HL-60/S4 treated with phorbol 12-myristate 13-acetate at 8.2 ng/mL for 4 days and 3 days (cell line): ENCODE data around the gene STAP2.

Source experiments
- in situ Hi-C: fragments of 300-500 bp; cut with MboI; formaldehyde crosslinking; loops from 2 replicates; pipeline ENCODE4 v1.15.0; 2022; ENCODE audit warnings: low sequenced_read_pairs

Gene STAP2, protein sequence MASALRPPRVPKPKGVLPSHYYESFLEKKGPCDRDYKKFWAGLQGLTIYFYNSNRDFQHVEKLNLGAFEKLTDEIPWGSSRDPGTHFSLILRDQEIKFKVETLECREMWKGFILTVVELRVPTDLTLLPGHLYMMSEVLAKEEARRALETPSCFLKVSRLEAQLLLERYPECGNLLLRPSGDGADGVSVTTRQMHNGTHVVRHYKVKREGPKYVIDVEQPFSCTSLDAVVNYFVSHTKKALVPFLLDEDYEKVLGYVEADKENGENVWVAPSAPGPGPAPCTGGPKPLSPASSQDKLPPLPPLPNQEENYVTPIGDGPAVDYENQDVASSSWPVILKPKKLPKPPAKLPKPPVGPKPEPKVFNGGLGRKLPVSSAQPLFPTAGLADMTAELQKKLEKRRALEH

DNA sequence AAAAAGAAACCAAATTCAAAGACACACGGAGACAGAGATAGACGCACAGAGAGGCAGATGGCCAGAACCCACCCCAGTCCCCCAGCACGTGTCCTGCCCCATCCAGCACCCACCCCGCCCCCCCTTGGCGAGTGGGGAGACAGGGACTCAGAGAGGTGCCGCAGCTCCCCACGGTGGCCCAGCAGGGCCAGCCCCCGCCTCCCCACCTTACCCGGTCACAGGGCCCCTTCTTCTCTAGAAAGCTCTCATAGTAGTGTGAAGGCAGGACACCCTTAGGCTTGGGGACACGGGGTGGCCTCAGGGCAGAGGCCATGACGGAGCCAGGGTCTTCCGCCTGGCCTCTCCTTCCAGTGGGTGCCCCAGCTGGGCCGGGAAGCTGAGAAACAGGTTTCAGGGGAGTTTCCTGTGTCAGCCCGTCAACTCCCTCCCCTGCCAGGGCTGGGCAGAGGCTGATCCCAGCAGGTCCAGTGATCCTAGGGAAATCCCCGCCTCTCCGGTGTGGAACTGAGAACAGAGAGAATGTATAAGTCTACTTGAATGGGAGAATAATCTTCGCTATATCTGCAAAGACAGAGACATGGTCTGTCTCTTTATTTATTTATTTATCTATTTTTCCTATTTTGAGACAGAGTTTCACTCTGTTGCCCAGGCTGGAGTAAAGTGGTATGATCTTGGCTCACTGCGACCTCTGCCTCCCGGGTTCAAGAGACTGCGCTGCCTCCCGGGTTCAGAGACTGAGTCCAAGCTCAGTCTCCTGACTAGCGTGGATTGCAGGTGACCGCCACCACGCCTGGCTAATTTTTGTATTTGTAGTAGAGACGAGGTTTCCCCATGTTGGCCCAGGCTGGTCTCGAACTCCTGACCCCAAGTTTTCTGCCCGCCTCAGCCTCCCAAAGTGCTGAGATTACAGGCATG is at the start of gene STAP2:
TSS of gene STAP2 (minus strand) at position 387 of the 915 bp plus-strand sequence. CDS start at position 313, 74 bp downstream.
- in situ Hi-C loops, result no loop called here

DNA sequence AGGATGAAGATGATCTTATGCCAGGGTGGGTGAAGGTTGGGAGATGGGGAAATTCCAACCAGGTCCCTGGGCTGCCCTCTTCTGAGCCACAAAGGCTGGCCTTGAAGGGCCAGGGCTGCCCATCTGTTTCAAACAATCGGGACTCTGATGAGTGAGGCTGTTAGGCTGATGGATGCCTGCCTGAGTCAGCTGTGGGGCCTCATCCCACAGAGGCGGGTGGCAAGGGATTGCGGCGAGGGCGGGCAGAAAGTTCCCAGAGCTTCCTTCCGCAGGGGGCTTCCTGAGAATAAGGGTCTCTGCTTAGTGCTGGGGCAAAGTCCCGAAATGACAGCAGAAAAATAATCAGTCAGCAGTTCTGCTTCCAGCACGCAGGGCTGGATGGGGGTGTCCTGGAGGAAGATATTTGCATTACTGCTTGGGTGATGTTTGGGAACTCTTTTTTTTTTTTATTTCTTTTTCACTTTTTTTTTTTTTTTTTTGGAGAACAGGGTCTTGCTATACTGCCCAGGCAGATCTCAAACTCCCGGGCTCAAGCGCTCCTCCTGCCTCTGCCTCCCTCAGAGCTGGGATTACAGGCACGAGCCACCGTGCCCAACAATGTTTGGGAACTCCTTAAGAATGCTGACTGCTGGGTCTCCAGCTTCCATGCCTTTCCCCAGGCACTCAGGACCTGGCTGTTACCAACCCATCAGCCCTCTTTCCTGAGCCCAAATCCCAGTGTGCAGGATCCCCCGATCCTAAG is 47.6 kb upstream of the STAP2 start:
- in situ Hi-C loops, result no loop called here

DNA sequence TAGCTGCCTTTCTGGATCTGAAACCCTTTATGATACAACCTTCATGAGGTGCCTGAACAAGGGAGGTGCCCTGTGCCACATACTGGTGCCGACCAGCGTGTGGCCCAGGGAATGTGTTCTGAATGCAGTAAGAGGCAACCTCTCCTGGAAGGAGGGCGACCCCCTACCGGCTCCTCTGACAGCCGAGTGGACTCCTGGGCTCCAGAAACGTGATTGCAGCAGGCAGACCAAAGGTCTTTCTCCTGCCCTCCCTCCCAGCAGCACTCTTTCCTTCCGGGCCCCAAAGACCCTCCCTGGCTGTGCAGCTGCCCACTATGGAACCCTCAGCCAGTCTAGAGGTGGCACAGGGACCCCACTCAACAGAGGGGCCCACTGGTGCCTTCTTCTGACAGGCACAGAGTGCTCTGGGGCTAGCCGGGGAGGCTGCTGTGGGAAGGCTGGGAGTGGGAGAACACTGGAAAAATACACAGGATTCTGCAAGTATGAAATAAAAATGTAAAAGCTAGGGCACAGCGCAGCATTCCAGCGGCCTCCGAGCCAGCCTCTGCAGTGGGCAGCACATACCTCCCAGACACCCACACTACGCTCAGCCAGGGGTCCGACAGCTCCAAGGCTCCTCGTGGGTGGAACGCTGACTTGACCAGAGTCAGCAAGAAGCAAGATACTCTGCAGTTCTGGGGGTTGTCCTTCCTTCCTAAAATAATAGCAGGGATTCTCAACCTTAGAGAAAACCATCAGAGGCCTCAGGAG is 46.8 kb upstream of the STAP2 start:
- in situ Hi-C loops, result no loop called here

DNA sequence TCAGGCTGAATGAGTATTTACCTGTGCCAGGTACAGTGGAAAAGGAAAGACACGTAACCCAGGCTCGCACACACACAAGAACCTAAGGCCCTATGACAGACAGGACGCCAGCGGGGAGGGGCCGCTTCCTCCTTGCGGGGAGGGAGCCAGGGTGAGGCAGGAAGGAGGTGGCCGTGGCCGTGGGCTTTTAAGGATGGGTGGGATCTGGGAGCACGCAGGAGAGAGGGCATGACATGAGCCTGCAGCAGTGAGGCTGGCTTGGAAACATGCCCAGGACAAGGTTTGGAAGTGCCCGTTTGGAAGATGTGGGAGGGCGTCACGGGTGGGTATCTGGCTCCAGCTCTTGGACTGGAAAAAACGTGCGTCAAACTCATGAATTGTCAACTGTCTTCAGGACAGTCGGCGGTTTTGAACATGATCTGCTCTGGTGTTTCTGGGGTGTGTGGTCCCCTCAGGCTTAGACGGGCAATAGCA is 41.7 kb upstream of the STAP2 start:
- in situ Hi-C loops, result no loop called here

DNA sequence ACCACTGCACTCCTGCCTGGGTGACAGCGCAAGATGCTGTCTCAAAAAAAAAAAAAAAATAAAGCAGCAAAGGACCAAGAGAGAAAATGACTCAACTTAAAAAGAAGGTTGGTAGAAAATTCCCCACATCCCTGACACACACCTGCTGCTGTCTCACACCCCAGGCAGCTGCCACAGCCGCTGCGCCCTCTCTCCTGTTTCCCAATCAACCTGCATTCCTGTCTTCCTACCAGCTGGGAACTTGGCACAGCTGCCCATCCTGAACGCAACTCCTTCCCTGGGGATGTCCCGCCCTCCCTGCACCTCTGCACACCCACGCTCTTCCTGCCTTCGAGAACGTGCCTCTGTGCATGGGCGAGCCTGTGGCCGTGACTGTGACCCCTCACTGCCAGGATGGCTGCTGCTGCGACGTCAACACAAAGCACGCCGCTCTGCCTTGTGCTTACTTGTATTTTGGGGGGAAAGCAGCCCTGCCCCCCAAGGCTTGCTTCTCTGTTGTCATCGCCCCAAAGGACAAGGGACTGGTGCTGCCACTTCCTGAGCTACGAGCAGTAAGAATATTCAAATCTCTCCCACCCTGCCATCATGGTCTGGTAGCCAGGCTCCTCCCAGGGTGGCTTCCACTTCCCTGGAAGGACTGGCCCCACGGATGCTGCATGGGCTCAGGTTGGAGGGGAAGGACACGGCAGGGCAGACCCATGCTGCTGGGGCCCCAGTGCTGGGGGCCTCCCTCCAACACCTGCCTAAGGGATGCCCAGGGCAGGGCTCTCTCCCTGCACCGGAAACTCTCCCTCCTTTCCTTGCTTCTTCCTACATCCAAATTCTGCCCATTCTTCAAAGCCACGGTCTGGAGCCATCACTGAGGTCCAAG is 41.0 kb upstream of the STAP2 start:
- in situ Hi-C loops, result no loop called here

DNA sequence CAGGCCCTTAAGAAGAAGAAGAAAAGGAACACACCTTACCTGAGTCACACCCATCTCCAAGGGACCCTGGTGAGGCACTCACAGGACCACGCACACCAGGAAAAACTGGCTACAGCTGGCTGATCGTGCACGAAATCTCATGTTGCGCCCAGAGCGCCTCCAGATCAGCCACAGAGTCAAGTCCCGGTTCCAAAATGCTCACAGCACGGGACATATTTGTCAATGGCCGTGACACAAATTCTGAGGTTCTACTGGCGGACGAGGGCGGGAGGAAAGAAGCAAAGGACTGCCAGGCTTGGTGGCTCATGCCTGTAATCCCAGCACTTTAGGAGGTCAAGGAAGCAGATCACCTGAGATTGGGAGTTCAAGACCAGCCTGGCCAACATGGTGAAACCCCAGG is 40.3 kb upstream of the STAP2 start:
- in situ Hi-C loops, result no loop called here

DNA sequence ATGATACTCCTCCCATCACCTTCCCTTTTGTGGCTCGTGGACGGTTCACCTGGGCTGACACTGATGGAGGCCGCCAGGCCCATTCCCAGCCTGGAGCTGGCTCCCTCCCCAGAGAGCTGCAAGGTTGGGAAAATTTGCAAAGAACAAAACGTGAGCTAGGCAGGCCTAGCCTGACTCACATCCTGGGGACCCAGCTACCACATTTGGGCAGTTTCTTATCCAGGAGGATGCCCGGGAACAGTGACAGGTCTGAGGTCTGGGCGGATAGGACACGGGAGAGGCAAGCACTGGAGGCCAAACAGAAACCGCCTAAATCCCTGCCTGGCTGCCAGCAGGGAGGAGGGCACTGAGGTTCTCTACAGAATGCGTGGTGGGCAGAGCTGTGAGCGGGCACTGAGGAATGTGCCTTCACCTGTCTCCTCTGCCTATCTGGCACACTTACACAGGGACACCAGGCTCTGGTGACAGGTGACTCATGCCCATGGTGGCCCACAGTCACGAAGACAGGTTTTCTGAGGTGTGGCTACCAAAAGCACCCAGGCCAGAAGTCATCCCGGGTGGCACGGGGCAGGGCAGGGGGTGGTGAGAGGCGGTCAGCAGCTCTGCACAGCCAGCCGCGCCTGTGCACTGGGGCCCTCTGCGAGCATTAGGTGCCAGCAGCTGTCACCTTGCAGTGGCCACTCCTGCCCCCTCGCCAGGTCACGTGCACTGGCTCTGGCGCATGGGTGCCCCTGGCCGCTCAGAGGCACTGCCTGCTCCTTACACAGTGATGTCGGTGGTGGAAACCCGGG is 38.6 kb upstream of the STAP2 start:
- in situ Hi-C loops, result no loop called here

DNA sequence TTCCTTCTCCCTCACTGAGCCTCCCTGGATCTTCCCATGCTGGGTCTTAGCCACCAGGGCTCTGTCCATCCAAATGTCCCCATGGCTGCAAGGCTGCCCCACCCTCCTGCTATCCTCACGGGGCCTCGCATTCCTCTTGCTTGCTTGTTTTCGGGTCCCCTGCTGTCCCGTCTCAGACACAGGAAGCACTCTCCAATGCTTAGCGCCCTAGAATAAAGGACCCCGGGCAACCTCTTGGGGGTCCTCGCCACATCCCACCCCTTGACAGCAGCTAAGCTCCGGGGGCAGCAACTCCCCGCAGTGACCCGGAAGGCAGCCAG is 38.0 kb upstream of the STAP2 start:
- in situ Hi-C loops, result no loop called here

DNA sequence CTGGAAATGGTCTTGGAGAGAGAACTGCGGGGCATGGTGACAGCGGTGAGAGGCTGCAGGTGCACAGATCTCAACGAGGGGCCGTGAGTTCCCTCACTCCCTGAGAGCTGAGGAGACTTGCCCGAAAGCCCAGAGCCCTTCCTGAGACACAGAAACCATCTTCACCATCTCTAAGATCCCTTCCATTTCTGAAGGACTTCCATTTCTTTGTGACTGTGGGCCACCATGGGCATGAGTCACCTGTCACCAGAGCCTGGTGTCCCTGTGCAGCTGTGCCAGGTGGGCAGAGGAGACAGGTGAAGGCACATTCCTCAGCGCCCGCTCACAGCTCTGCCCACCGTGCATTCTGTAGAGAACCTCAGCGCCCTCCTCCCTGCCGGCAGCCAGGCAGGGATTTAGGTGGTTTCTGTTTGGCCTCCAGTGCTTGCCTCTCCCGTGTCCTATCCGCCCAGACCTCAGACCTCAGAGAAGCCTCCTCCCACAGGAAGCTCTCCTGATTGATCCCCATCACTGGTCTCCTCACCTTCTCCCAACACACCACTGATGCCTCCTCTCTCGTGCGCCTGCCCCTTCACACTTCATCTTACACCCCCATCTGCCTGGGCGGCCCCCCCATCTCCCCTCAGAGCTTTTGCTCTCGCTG is 37.5 kb upstream of the STAP2 start:
- in situ Hi-C loops, result no loop called here

DNA sequence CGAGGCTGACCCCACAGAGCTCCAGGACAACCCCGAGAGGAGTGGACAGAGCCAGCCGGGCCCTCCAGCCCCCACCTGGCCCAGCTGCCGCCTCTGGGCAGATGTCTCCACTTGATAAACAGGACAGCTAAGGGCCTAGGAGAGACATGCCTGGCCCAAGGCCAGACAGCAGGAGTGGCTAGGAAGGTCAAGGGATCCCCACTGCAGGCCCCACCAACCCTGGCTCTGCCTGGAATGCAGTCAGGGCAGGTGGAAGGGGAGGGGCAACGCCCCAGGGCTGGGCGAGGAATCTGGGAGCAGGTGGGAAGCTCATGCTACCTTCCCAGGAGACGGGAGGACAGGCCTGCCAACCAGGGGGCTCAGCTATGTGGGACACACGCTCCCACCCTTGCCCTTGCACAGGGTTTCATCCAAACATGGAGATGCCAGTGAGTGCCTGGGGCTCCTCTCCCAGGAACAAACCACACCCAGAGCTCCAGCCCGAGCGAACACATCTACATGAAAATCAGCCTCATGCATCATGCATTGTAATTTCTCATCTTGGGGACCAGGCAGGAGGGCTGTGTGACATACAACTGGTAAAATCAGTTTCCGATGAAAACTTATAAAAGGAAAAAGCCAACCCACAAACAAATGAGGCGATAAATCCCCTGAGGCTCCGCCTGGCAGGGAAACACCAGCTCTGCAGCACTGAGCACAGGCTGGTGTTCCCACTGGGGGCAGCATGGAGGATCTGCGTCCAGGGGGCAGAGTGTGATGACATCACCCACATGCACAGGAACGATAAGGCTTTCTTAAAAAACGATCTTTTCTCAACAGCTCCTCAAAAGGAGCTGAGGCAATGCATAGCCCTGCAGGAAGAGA is 36.8 kb upstream of the STAP2 start:
- in situ Hi-C loops, result no loop called here

DNA sequence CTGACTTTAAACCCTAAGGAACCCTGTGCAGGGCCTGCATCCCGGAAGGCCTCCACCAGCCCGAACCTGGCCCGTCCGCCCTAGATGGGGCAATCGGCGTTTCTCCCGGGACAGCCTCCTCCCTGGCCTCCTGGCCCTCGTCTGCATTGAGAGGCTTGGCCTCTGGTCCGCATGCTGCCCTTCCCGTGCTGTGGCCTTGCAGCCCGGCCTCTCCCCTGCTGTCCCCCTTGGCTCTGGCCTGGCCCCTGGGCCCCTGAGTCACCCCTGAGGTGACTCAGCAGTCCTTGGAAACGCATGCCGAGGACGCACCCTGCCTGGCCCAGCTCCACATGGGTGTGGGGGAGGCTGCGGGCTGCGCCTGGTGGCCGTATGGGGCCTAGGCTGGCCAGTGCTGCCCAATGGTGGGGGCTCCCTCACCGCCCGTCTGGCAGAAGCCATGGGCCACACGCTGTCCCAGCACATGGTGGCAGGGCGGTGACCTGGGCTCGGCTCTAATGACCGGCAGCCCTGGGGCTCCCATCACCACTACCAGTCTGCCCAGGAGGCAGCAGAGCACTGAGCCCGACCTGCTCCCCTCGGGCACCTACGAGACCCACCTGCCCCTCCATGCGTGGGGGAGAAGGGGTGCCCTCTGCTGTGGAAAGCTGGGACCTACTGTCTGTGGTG is 36.0 kb upstream of the STAP2 start:
- in situ Hi-C loops, result no loop called here

DNA sequence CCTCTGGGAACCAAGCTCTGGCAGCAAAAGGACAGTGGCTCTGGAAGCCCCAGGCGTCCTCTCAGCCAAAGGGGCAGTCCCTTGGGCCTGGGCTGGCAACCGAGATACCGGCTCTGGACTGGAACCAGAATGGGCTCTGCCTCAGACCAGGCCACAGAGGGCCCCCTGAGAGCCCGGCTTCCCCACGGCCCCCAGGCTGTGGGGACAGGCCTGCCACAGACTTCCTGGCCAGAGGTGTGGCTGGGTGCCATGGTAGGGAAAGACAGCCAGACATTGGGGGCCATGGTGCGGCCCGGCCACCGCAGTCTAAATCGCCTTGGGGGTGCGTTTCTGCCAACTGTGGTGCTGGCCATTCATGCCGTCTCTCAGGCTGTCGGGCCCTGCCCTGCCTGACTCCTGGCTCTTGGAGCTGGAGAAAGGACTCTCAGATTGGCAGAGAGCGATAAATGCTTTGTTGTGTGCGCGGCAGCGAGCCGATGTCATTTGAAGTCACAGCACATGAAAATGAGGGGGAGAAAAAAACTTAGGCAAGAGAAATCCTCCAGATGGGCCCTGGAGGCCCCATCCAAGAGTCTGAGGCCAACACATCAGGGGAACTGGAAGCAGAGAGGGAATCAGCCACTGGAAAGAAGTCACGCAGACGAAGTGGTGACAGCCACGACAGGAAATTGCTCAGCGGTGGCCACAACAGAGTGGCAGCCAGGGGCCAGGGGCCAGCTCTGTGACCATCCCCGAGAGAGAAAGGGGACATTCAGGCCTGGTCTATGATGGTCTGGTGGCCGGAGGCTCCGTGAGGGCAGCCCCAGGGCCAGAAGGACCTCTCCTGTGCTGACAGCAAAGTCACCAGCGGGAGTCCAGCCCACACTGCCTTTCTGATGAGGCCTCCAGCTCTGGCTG is 35.2 kb upstream of the STAP2 start:
- in situ Hi-C loops, result no loop called here

DNA sequence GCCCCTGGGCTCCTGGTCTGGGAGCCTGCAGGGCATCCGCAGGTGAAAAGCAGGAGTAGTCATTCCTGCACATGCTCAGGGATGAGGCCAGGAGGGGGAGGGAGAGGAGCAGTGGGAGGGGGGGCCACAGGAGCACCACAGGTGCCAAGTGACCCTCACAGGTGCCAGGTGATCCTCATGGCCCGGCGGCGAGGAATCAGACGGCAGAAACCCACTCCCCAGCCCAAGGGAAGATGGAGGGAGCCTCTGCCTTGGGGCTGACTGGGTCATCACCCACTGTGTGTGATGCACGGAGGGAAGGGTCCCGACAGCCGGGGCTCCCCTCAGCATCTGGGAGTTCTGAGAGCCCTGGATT is 34.4 kb upstream of the STAP2 start:
- in situ Hi-C loops, result no loop called here

DNA sequence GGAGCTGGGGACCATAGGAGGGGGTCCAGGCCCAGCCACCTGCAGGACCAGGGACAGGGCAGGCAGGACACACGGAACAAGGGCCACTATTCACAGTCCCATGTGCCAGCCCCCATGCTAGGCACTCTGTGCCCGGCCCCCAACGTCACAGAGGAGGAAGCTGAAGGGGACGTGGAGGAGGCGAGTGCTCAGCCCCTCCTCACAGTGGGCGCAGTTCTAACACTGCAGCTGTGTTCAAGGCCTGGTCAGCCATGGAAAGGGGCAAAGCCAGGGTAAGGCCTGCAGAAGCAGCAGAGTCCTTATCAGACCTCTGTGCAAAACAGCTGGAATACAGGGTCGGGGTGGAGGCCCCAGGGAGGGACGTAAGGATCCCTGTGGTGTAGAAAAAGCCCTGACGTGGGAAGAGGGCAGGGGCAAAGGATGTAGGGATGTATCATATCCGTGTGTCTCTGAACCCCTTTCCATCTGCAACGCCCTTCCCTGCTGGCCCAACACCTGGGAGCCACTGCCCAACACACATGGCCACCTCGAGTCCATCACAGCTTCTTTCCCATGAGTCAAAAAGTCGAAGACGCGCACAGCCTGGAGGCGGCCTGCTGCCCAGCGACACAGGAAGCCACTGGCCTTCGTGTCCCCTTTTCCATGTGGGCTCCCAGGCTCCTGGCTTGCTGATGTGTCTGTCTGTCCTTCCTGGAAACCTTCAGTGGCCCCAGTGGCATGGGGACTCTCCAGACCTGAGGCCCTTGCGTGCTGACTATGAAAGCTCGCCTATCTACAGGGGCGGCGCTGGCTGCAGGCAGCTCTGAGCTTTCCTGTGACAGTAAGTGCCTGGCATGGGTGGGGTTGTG is 33.8 kb upstream of the STAP2 start:
- in situ Hi-C loops, result no loop called here
